Glutamatergic neuron (in vitro differentiated cells): Measurements from ENCODE around the gene HIVEP3. TPM values are rescaled to one million over a fixed set of nuclear protein-coding genes. Genes with fewer than 3 reads are reported as not detected.

ENCODE experiments used
- DNase-seq: peaks from one replicate; pipeline ENCODE4 v3.0.0; 2022
- H3K27ac Mint-ChIP-seq: one replicate; pipeline ENCODE4 v1.8.0; 2020; ENCODE audit warnings: mild to moderate bottlenecking, mixed read lengths, inconsistent platforms; ENCODE audit not compliant: unreplicated experiment
- H3K27me3 Mint-ChIP-seq: one replicate; pipeline ENCODE4 v1.8.0; 2020; ENCODE audit warnings: mild to moderate bottlenecking, moderate library complexity, mixed read lengths, inconsistent platforms; ENCODE audit not compliant: unreplicated experiment
- H3K36me3 Mint-ChIP-seq: one replicate; pipeline ENCODE4 v1.8.0; 2020; ENCODE audit warnings: mild to moderate bottlenecking, mixed read lengths, inconsistent platforms; ENCODE audit not compliant: unreplicated experiment
- H3K4me1 Mint-ChIP-seq: one replicate; pipeline ENCODE4 v1.8.0; 2020; ENCODE audit warnings: mild to moderate bottlenecking, low read depth, mixed read lengths, inconsistent platforms; ENCODE audit not compliant: unreplicated experiment
- H3K4me3 Mint-ChIP-seq: one replicate; pipeline ENCODE4 v1.8.0; 2020; ENCODE audit warnings: mild to moderate bottlenecking, mixed read lengths, inconsistent platforms; ENCODE audit not compliant: unreplicated experiment
- H3K9me3 Mint-ChIP-seq: one replicate; pipeline ENCODE4 v1.8.0; 2020; ENCODE audit warnings: mild to moderate bottlenecking, moderate library complexity, mixed read lengths, inconsistent platforms; ENCODE audit not compliant: unreplicated experiment
- CTCF ChIP-seq: fragments of 200-600 bp; sonication (generic); IDR thresholded peaks from one replicate; pipeline ENCODE4 v1.5.0; 2021; ENCODE audit not compliant: partially characterized antibody, unreplicated experiment
- total RNA-seq: library from RNA; stranded (reverse); fragmentation: NEBNext Ultra II Directional; extraction: Animal tissue kit (Norgen Biotek cat#: 25700); gene quantifications from one replicate; pipeline ENCODE4 v1.2.1, GENCODE V29; 2021; ENCODE audit not compliant: unreplicated experiment

The HIVEP3 gene
- total RNA-seq, 1 donor from 2014 or later: 15.1 TPM

- H3K27me3 Mint-ChIP-seq: peaks cover 31% of the 10 kb centered on the region
- no peak for TF ChIP-seq CTCF
- peaks cover 64% of the 10 kb centered on the region for H3K4me1 Mint-ChIP-seq
- DNase-seq: no peak
- H3K9me3 Mint-ChIP-seq: peaks cover 26% of the 10 kb centered on the region
- H3K4me3 Mint-ChIP-seq: no peak overlapping the region
- no peak overlapping the region for H3K27ac Mint-ChIP-seq
- H3K36me3 Mint-ChIP-seq: peaks cover 5% of the 10 kb centered on the region
These were observed 243.3 kb downstream of the HIVEP3 start for GRCh38 chr1:41675401-41675800.

GRCh38 chr1:41674522-41674921 is 244.2 kb downstream of the HIVEP3 start:
- Mint-ChIP-seq H3K27me3 (peaks cover 28% of the 10 kb centered on the region), H3K9me3 (peaks cover 26% of the 10 kb centered on the region), H3K27ac (no peak overlapping the region), H3K4me1 (peaks cover 66% of the 10 kb centered on the region), H3K4me3 (no peak overlapping the region), H3K36me3 (peaks cover 5% of the 10 kb centered on the region)
- TF ChIP-seq CTCF: no peak
- no peak for DNase-seq

- Mint-ChIP-seq H3K9me3 (peaks cover 23% of the 10 kb centered on the region), H3K36me3 (peaks cover 5% of the 10 kb centered on the region), H3K4me1 (peaks cover 61% of the 10 kb centered on the region), H3K27ac (peak overlapping the region; percentile 76), H3K27me3 (peaks cover 24% of the 10 kb centered on the region), H3K4me3 (peak overlapping the region; percentile 32)
- DNase-seq: no peak
- TF ChIP-seq CTCF: no peak
These were observed 244.9 kb downstream of the HIVEP3 start for GRCh38 chr1:41673806-41674205.

- H3K36me3 Mint-ChIP-seq: peaks cover 5% of the 10 kb centered on the region
- H3K27ac Mint-ChIP-seq: peak overlapping the region; percentile 76
- H3K9me3 Mint-ChIP-seq: peaks cover 20% of the 10 kb centered on the region
- TF ChIP-seq CTCF: no peak
- peaks cover 21% of the 10 kb centered on the region for H3K27me3 Mint-ChIP-seq
- H3K4me1 Mint-ChIP-seq: peaks cover 56% of the 10 kb centered on the region
- no peak for DNase-seq
- H3K4me3 Mint-ChIP-seq: peak overlapping the region; percentile 32
These were observed 245.3 kb downstream of the HIVEP3 start for GRCh38 chr1:41673378-41673777.

- Mint-ChIP-seq H3K27ac (peak overlapping the region; percentile 76), H3K4me1 (peaks cover 51% of the 10 kb centered on the region), H3K36me3 (peaks cover 5% of the 10 kb centered on the region), H3K4me3 (peak overlapping the region; percentile 71), H3K9me3 (peaks cover 16% of the 10 kb centered on the region), H3K27me3 (peaks cover 16% of the 10 kb centered on the region)
- peak; percentile 79 for DNase-seq
- no peak for TF ChIP-seq CTCF
These were observed 245.9 kb downstream of the HIVEP3 start for GRCh38 chr1:41672641-41673361.
